C4-2B (cell line): Measurements from ENCODE around the gene FGGY.

Experiments
- H3K27ac ChIP-seq: fragments of 450-650 bp; 2 replicates; pipeline ENCODE4 v1.5.1; 2017
- ZFX ChIP-seq: fragments of 450-650 bp; IDR thresholded peaks from 2 replicates; pipeline ENCODE4 v1.6.1; 2017
- TF ChIP-seq, protein P1 (sequence below): fragments of 450-650 bp; conservative IDR thresholded peaks from 2 replicates; pipeline ENCODE4 v1.5.1; 2017; ENCODE audit warnings: mild to moderate bottlenecking

FGGY gene

DNA sequence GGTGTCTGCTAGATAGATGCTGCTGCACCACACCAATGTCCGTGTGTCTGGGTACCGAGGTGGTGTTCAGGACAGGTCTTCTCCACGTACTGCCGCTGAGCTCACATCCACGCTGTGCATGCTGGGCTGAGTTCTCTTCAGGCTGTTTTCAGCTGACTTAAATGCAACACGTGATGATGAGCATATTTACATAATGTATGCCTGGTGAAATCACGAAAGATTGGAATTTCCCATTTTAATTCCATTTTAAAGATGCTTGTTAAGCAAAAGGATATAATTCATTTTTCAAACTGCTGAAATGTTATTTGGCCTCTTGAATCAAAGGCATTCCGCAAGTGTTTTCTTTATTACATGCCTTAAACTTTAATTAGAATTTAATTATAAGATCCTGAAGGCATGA is 107.9 kb downstream of the FGGY start:
- TF ChIP-seq, protein P1, sequence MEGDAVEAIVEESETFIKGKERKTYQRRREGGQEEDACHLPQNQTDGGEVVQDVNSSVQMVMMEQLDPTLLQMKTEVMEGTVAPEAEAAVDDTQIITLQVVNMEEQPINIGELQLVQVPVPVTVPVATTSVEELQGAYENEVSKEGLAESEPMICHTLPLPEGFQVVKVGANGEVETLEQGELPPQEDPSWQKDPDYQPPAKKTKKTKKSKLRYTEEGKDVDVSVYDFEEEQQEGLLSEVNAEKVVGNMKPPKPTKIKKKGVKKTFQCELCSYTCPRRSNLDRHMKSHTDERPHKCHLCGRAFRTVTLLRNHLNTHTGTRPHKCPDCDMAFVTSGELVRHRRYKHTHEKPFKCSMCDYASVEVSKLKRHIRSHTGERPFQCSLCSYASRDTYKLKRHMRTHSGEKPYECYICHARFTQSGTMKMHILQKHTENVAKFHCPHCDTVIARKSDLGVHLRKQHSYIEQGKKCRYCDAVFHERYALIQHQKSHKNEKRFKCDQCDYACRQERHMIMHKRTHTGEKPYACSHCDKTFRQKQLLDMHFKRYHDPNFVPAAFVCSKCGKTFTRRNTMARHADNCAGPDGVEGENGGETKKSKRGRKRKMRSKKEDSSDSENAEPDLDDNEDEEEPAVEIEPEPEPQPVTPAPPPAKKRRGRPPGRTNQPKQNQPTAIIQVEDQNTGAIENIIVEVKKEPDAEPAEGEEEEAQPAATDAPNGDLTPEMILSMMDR, result no peak
- no peak for TF ChIP-seq ZFX
- H3K27ac ChIP-seq, result no peak overlapping the region

DNA sequence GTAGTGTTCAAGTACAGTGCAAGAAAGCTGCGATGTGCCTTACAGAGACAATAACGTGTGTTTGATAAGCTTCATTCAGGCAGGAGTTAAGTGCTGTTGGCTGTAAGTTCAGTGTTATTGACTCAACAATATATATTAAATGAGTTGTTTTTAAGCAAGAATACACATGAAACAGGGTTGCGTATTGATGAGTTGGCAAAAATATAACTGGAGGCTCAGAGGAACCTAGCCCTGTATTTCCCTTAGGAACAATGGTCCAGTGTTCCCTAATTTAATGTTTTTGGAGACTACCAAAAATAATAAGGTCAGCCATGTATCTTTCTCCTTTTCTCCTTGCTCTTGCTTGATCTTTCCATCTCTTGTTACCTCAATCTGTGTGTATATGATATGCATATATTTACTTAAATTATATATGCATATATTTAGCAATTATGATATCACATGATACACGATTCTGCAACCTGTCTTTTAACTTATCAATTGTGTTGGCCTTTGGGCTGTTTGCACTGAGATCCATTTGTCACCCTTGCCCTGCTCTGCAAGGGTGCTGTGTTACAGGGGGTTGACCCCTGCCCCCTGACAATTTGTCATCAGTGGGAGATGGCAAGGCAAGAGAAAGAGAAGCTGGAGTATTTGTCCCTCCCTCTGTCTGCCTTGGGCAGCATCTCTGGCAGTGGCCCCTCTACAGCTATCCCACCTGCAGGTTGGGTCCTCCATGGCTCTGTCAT is 109.7 kb downstream of the FGGY start:
- H3K27ac ChIP-seq, result no peak overlapping the region
- TF ChIP-seq, protein P1, result no peak
- no peak for TF ChIP-seq ZFX

GRCh38 chr1:59408608-59409240 is 111.8 kb downstream of the FGGY start:
- no peak for TF ChIP-seq ZFX
- TF ChIP-seq, protein P1, result no peak
- no peak overlapping the region for H3K27ac ChIP-seq

- no peak overlapping the region for H3K27ac ChIP-seq
- TF ChIP-seq ZFX, result no peak
- TF ChIP-seq, protein P1, result no peak
Observed at GRCh38 chr1:59409549-59409948, 112.7 kb downstream of the FGGY start.

GRCh38 chr1:59409986-59410385 is 113.1 kb downstream of the FGGY start:
- H3K27ac ChIP-seq, result no peak overlapping the region
- TF ChIP-seq ZFX, result no peak
- TF ChIP-seq, protein P1, result no peak

DNA sequence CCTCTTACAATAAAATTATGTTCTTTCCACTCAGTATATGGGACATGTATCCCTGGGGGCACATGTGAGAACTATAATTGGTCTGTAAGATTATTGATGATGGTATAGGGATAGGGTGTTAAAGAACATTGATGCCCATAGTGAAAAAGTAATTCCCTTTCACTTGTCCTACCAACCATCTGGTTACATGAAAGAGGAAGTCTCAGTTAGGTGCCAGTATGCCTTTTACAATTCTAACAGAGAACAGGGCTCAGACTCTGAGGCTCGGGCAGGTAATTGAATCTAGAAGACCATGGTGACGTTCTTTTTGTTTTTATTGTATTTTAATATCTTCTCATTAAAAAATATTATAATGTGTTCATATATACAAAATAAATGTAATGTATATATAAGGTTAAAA is 113.6 kb downstream of the FGGY start:
- TF ChIP-seq, protein P1, result no peak
- no peak for TF ChIP-seq ZFX
- H3K27ac ChIP-seq, result no peak overlapping the region

DNA sequence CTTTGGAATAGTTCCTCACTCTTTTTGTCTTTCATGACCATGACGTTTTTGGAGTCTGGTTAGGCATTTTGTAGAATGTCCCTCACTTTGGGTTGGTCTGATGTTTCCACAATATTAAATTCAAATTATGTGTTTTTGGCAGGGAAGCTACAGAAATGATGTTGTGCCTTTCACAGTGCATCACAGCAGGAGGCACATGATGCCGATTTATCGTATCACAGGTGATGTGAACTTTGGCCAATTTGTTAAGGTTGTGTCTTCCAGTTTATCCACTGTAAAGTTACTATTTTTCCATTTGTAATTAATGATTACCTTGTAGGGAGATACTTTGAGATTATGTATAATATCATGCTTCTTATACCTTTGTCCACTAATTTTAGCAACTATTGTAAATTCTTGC is 114.3 kb downstream of the FGGY start:
- H3K27ac ChIP-seq, result no peak overlapping the region
- TF ChIP-seq, protein P1, result no peak
- TF ChIP-seq ZFX, result no peak
